ENCODE measurements around the gene PCDHB4. TPM values are rescaled to one million over a fixed set of nuclear protein-coding genes. Genes with fewer than 3 reads are reported as not detected.
A peak's percentile ranks its signal among the peaks of the same experiment; 100 is the strongest.
"Not testable (repeated sequence)": the region's sequence is repeated elsewhere in the genome, so short reads cannot be mapped to it uniquely, and the experiment has no call there.

The PCDHB4 gene
- total RNA-seq, 1 experiment from 2014 or later: 0.26 TPM

GRCh38 chr5:141150224-141150992 lies 28.8 kb downstream of the PCDHB4 start:
- H3K4me3 ChIP-seq (ENCODE audit: low read depth in 2 of 2, low read length in 2 of 2): peak overlapping the region; percentile 39 to 45
- H3K4me1 ChIP-seq (ENCODE audit: control insufficient read depth, insufficient read depth, low read length): peaks cover under 1% of the 10 kb centered on the region; the same call in 1 of the 2 replicates
- ChIA-PET POLR2A (no interaction called here), CTCF (interaction anchor here (0.6 kb wide), 1 partner anchor 55 kb away, joined by 3 read pairs; no protein-coding TSS in a partner anchor)
- in situ Hi-C loops (cut with HindIII; ENCODE audit: low pct_unique_long_range_greater_than_20kb, low sequenced_read_pairs) (no loop called here), intact Hi-C loops (cut with micrococcal nuclease; ENCODE audit: unreplicated experiment) (no loop called here)
- no TSS peak for BruUV-seq (replicated peaks)
- DNase-seq (ENCODE audit: low read depth, low spot score): no peak
- 0 out of 2 replicates have a peak, but pooled peaks have one; percentile 66 for ATAC-seq
- no peaks in the 10 kb centered on the region for H3K36me3 ChIP-seq (ENCODE audit: control insufficient read depth, insufficient read depth, low read length)
- TF ChIP-seq REST (IDR thresholded peaks at IDR 0.05; ENCODE audit: insufficient read depth in 1 of 2, low read depth in 2 of 2, low read length in 1 of 2) (no peak), SIN3A (IDR thresholded peaks at IDR 0.05; ENCODE audit: borderline replicate concordance, insufficient read depth, low read depth, low read length) (no peak), CTCF (IDR thresholded peaks at IDR 0.05) (no peak; the same call in 1 of the 2 replicates)
- no peak overlapping the region for H3K27ac ChIP-seq (ENCODE audit: low read length)
- no peaks in the 10 kb centered on the region for H3K27me3 ChIP-seq (ENCODE audit: control insufficient read depth, insufficient read depth, low read length)
- no peaks in the 10 kb centered on the region for H3K9me3 ChIP-seq (ENCODE audit: control insufficient read depth, insufficient read depth, low read depth, low read length)

GRCh38 chr5:141150993-141151325 lies 29.3 kb downstream of the PCDHB4 start:
- intact Hi-C loops (cut with micrococcal nuclease; ENCODE audit: unreplicated experiment): no loop called here
- DNase-seq (ENCODE audit: low read depth, low spot score): no peak
- peak overlapping the region; percentile 39 to 45 for H3K4me3 ChIP-seq (ENCODE audit: low read depth in 2 of 2, low read length in 2 of 2)
- H3K27ac ChIP-seq (ENCODE audit: low read length): no peak overlapping the region
- H3K36me3 ChIP-seq (ENCODE audit: control insufficient read depth, insufficient read depth, low read length): no peaks in the 10 kb centered on the region
- POLR2A ChIA-PET: no interaction called here
- BruUV-seq (replicated peaks): no TSS peak
- ATAC-seq: no peak
- CTCF ChIA-PET: interaction anchor here (0.6 kb wide), 1 partner anchor 56 kb away, joined by 3 read pairs; no protein-coding TSS in a partner anchor
- H3K27me3 ChIP-seq (ENCODE audit: control insufficient read depth, insufficient read depth, low read length): no peaks in the 10 kb centered on the region
- no peaks in the 10 kb centered on the region for H3K9me3 ChIP-seq (ENCODE audit: control insufficient read depth, insufficient read depth, low read depth, low read length)
- in situ Hi-C loops (cut with HindIII; ENCODE audit: low pct_unique_long_range_greater_than_20kb, low sequenced_read_pairs): no loop called here
- H3K4me1 ChIP-seq (ENCODE audit: control insufficient read depth, insufficient read depth, low read length): peaks cover 4% of the 10 kb centered on the region; the same call in 1 of the 2 replicates
- TF ChIP-seq POLR2AphosphoS5 (IDR thresholded peaks at IDR 0.05; ENCODE audit: low read depth, low read length) (no peak), CTCF (IDR thresholded peaks at IDR 0.05) (no peak), SIN3A (IDR thresholded peaks at IDR 0.05; ENCODE audit: borderline replicate concordance, insufficient read depth, low read depth, low read length) (no peak), REST (IDR thresholded peaks at IDR 0.05; ENCODE audit: insufficient read depth in 1 of 2, low read depth in 2 of 2, low read length in 1 of 2) (no peak), TCF7L2 (IDR thresholded peaks at IDR 0.05; ENCODE audit: low read depth, low read length) (no peak)

GRCh38 chr5:141151632-141152031 lies 30.0 kb downstream of the PCDHB4 start:
- POLR2A ChIA-PET; DNase-seq (ENCODE audit: low read depth, low spot score); H3K9me3 ChIP-seq (ENCODE audit: control insufficient read depth, insufficient read depth, low read depth, low read length); H3K27me3 ChIP-seq (ENCODE audit: control insufficient read depth, insufficient read depth, low read length); ATAC-seq; in situ Hi-C loops (cut with HindIII; ENCODE audit: low pct_unique_long_range_greater_than_20kb, low sequenced_read_pairs); H3K4me1 ChIP-seq (ENCODE audit: control insufficient read depth, insufficient read depth, low read length); H3K27ac ChIP-seq (ENCODE audit: low read length); H3K36me3 ChIP-seq (ENCODE audit: control insufficient read depth, insufficient read depth, low read length); H3K4me3 ChIP-seq (ENCODE audit: low read depth in 2 of 2, low read length in 2 of 2); CTCF ChIA-PET; BruUV-seq (replicated peaks); intact Hi-C loops (cut with micrococcal nuclease; ENCODE audit: unreplicated experiment): not testable (repeated sequence)

All from Panc1 (cell line).